GM12864 (cell line): ENCODE measurements around the gene GTF3A.

Experiments used
- DNase-seq: peaks from one replicate; pipeline ENCODE4 v3.0.0-alpha.2; 2011; ENCODE audit warnings: low read depth
- H3K4me3 ChIP-seq: 2 replicates; pipeline ENCODE4 v1.5.1; 2011; ENCODE audit warnings: mild to moderate bottlenecking, low read depth, low read length, control low read depth
- CTCF ChIP-seq: IDR thresholded peaks from 2 replicates; pipeline ENCODE4 v1.5.1; 2011; ENCODE audit warnings: low read depth, mild to moderate bottlenecking, moderate library complexity, low read length, control low read depth, inconsistent platforms; ENCODE audit errors: missing control alignments

The GTF3A gene

GRCh38 chr13:27463500-27463899 is 39.1 kb downstream of the GTF3A start:
- TF ChIP-seq CTCF, result no peak
- DNase-seq, result no peak

GRCh38 chr13:27465611-27466010 is 41.2 kb downstream of the GTF3A start:
- TF ChIP-seq CTCF, result no peak
- H3K4me3 ChIP-seq, result no peak overlapping the region
- DNase-seq, result no peak

More at GRCh38 chr13:27463500-27463899, 39.1 kb downstream of the GTF3A start:
- no peak overlapping the region for H3K4me3 ChIP-seq

- TF ChIP-seq CTCF, result no peak
- DNase-seq, result no peak
Observed at GRCh38 chr13:27466513-27466912, 42.1 kb downstream of the GTF3A start.

GRCh38 chr13:27470075-27470820 is 45.8 kb downstream of the GTF3A start:
- no peak overlapping the region for H3K4me3 ChIP-seq
- TF ChIP-seq CTCF, result no peak
- no peak for DNase-seq

More at GRCh38 chr13:27466513-27466912, 42.1 kb downstream of the GTF3A start:
- H3K4me3 ChIP-seq, result no peak overlapping the region

GRCh38 chr13:27472441-27472840 is 48.0 kb downstream of the GTF3A start:
- no peak for DNase-seq
- no peak overlapping the region for H3K4me3 ChIP-seq
- no peak for TF ChIP-seq CTCF

- H3K4me3 ChIP-seq, result no peak overlapping the region
- DNase-seq, result no peak
- no peak for TF ChIP-seq CTCF
Observed at GRCh38 chr13:27472941-27473340, 48.5 kb downstream of the GTF3A start.

GRCh38 chr13:27474751-27475268 is 50.4 kb downstream of the GTF3A start:
- no peak for TF ChIP-seq CTCF
- DNase-seq, result no peak
- no peak overlapping the region for H3K4me3 ChIP-seq
